K562 (cell line): ENCODE data around the gene ZFP64. TPM values are rescaled to one million over a fixed set of nuclear protein-coding genes. Genes with fewer than 3 reads are reported as not detected.

Experiments
- BRD4 ChIP-seq: fragments of 200-600 bp; sonication (generic); IDR thresholded peaks from 2 replicates; pipeline ENCODE4 v1.6.1; 2017; ENCODE audit warnings: inconsistent platforms
- CHD2 ChIP-seq: IDR thresholded peaks from 2 replicates; pipeline ENCODE4 v1.6.1; 2011; ENCODE audit warnings: low read depth, low read length
- ESRRA ChIP-seq: fragments of 450-650 bp; IDR thresholded peaks from 2 replicates; pipeline ENCODE4 v1.6.1; 2014; ENCODE audit warnings: low read depth, mild to moderate bottlenecking, moderate library complexity, borderline replicate concordance
- EWSR1 ChIP-seq: fragments of 450-650 bp; IDR thresholded peaks from 2 replicates; pipeline ENCODE4 v1.6.1; 2018; ENCODE audit warnings: borderline replicate concordance, mild to moderate bottlenecking, low read depth, moderate library complexity; ENCODE audit not compliant: partially characterized antibody
- FOS ChIP-seq: IDR thresholded peaks from 3 replicates; pipeline ENCODE4 v1.6.1; 2011; ENCODE audit not compliant: insufficient read length; ENCODE audit errors: extremely low read depth
- HNRNPLL ChIP-seq: fragments of 200-400 bp; formaldehyde crosslinking; IDR thresholded peaks from 2 replicates; pipeline ENCODE4 v1.6.1; 2017; ENCODE audit warnings: low read length, low read depth, mild to moderate bottlenecking; ENCODE audit not compliant: poor library complexity, severe bottlenecking
- PCBP1 ChIP-seq: fragments of 200-400 bp; formaldehyde crosslinking; IDR thresholded peaks from 2 replicates; pipeline ENCODE4 v1.6.1; 2018; ENCODE audit warnings: mild to moderate bottlenecking, low read depth, low read length; ENCODE audit not compliant: poor library complexity, severe bottlenecking
- PPARD ChIP-seq: fragments of 250-450 bp; sonication (Bioruptor Pico); IDR thresholded peaks from 2 replicates; pipeline ENCODE4 v1.8.0; 2022; ENCODE audit warnings: inconsistent platforms, mild to moderate bottlenecking, moderate library complexity
- RBBP5 ChIP-seq: fragments of 200-600 bp; sonication (generic); IDR thresholded peaks from 2 replicates; pipeline ENCODE4 v1.6.1; 2012; ENCODE audit warnings: borderline replicate concordance, mild to moderate bottlenecking, low read length, control low read depth, inconsistent platforms; ENCODE audit not compliant: insufficient read depth, poor library complexity, severe bottlenecking
- SLC30A9 ChIP-seq: fragments of 250-450 bp; sonication (Bioruptor Pico); IDR thresholded peaks from 2 replicates; pipeline ENCODE4 v1.8.0; 2022; ENCODE audit warnings: mild to moderate bottlenecking, moderate library complexity
- SNIP1 ChIP-seq: fragments of 450-650 bp; IDR thresholded peaks from 2 replicates; pipeline ENCODE4 v1.7.1; 2017; ENCODE audit warnings: low read depth, mild to moderate bottlenecking
- TCF7L2 ChIP-seq: fragments of 150-350 bp; IDR thresholded peaks from 2 replicates; pipeline ENCODE4 v1.6.1; 2016; ENCODE audit warnings: low read depth, mild to moderate bottlenecking, low read length, moderate library complexity
- ZNF24 ChIP-seq: fragments of 450-650 bp; IDR thresholded peaks from 2 replicates; pipeline ENCODE4 v1.6.1; 2016
- ZNF324 ChIP-seq: fragments of 250-450 bp; sonication (Bioruptor Pico); IDR thresholded peaks from 2 replicates; pipeline ENCODE4 v1.4.0; 2020; ENCODE audit warnings: mild to moderate bottlenecking
- ZNF436 ChIP-seq: fragments of 250-450, 450-650 bp; sonication (Bioruptor Pico); formaldehyde crosslinking; IDR thresholded peaks from 2 replicates; pipeline ENCODE4 v1.7.0; 2020; ENCODE audit warnings: mild to moderate bottlenecking
- ZNF551 ChIP-seq: fragments of 250-450 bp; sonication (Bioruptor Pico); IDR thresholded peaks from 2 replicates; pipeline ENCODE4 v1.5.0; 2021; ENCODE audit warnings: mild to moderate bottlenecking, moderate library complexity
- ZNF584 ChIP-seq: fragments of 200-800 bp; sonication (Bioruptor generic); IDR thresholded peaks from 2 replicates; pipeline ENCODE4 v1.6.1; 2016; ENCODE audit warnings: low read depth, mild to moderate bottlenecking, missing genetic modification characterization, missing compliant biosample characterization
- ZNF644 ChIP-seq: fragments of 200-800 bp; sonication (Bioruptor generic); IDR thresholded peaks from 2 replicates; pipeline ENCODE4 v1.6.1; 2016; ENCODE audit warnings: low read depth, missing genetic modification characterization, missing compliant biosample characterization
- polyA plus RNA-seq, 8 experiments: library from polyadenylated mRNA; depleted of rRNA in 4 of 8; stranded (reverse) in 5 of 8; unstranded in 3 of 8; fragments of >200 nt; fragmentation: Nextera tagmentation in 2 of 8; fragmentation: Illumina TruSeq in 1 of 8; extraction: Ambion mirVana in 2 of 8; extraction: Trizol in 1 of 8; gene quantifications; 2 replicates each; pipeline versions ENCODE4 v1.2.1 to v1.2.3, GENCODE V29; 2011 to 2014; ENCODE audit warnings: inconsistent platforms in 1 of 8, missing spikeins in 1 of 8
- total RNA-seq, 7 experiments: library from RNA; depleted of rRNA in 6 of 7; stranded (reverse); fragments of >200 nt in 6 of 7; fragmentation: Illumina TruSeq in 2 of 7; extraction: Trizol in 2 of 7; gene quantifications; 2 replicates each; pipeline versions ENCODE4 v1.2.1 to v1.2.3, GENCODE V29; 2011 to 2021; ENCODE audit warnings: low replicate concordance in 1 of 7
- TF ChIP-seq, protein P1 (sequence below): fragments of 450-650 bp; formaldehyde crosslinking; IDR thresholded peaks from 2 replicates; pipeline ENCODE4 v1.4.0; 2020; ENCODE audit warnings: mild to moderate bottlenecking, mixed read lengths
- TF ChIP-seq, protein P2 (sequence below): fragments of 250-450 bp; sonication (Bioruptor Pico); IDR thresholded peaks from 2 replicates; pipeline ENCODE4 v1.5.0; 2020; ENCODE audit warnings: mild to moderate bottlenecking, borderline replicate concordance
- TF ChIP-seq, protein P3 (sequence below): fragments of 450-650 bp; IDR thresholded peaks from 2 replicates; pipeline ENCODE4 v1.6.1; 2018; ENCODE audit warnings: mild to moderate bottlenecking, low read depth; ENCODE audit not compliant: partially characterized antibody
- TF ChIP-seq, protein P4 (sequence below): sonication (generic); formaldehyde crosslinking; IDR thresholded peaks from 2 replicates; pipeline ENCODE4 v1.8.1; 2023; ENCODE audit warnings: mild to moderate bottlenecking, missing genetic modification reagents, moderate library complexity

ZFP64 gene
- total and polyA plus RNA-seq, 9 of the 15 experiments (the other 6 are each of a cell fraction or from before 2014, with no cell fraction given), result 1.4 to 13.4 (median 7.0) TPM

DNA sequence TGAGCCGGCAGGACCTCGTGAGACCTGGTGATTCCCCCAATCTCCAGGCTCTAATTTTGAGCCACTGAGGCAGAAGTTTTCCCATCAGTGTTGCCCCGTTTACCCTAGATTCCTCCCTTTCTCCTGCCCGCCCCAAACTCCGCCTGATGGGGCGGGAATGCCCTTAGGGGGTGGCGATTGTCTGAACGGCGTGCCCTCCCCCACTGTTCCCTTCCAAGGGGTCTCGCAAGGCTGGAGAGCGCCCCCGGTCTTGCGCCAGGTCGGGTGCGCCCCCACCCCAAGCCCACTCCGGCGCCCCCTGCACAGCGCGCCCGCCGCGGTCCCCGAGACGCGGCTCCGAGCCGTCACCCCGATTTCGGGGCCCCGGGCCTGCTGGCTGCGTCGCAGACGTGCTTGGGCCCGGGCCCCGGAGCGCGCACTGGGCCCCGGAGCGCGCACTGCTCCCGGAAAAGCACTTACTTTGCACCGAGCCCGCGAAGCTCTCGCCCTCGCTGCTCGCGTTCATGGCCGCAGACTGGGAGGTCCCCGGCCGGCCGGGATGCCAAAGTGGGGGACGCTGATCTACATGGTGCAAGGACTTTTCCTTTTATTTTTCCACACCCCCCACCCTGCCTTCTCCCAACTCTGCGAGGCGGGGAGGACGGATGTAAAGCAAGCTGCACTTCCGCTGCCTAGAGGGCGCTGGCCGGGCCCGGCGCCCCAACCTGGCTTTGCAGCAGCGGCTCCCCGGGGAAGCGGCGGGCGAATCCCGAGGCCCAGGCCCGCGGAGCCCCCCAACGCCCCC is at the start of gene ZFP64 (continued):
- no peak for TF ChIP-seq ZNF644 (tag)
- TF ChIP-seq ZNF584, result no peak
- TF ChIP-seq ZNF24, result no peak
- TF ChIP-seq, protein P1, sequence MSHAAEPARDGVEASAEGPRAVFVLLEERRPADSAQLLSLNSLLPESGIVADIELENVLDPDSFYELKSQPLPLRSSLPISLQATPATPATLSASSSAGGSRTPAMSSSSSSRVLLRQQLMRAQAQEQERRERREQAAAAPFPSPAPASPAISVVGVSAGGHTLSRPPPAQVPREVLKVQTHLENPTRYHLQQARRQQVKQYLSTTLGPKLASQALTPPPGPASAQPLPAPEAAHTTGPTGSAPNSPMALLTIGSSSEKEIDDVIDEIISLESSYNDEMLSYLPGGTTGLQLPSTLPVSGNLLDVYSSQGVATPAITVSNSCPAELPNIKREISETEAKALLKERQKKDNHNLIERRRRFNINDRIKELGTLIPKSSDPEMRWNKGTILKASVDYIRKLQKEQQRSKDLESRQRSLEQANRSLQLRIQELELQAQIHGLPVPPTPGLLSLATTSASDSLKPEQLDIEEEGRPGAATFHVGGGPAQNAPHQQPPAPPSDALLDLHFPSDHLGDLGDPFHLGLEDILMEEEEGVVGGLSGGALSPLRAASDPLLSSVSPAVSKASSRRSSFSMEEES (CRISPR knock-in tag), result no peak
- no peak for TF ChIP-seq PPARD
- TF ChIP-seq HNRNPLL, result peak; percentile 64
- TF ChIP-seq ZNF551 (CRISPR knock-in tag), result no peak
- TF ChIP-seq SNIP1, result no peak
- TF ChIP-seq ZNF324 (CRISPR knock-in tag), result no peak
- TF ChIP-seq ZNF436, result no peak
- TF ChIP-seq, protein P2, sequence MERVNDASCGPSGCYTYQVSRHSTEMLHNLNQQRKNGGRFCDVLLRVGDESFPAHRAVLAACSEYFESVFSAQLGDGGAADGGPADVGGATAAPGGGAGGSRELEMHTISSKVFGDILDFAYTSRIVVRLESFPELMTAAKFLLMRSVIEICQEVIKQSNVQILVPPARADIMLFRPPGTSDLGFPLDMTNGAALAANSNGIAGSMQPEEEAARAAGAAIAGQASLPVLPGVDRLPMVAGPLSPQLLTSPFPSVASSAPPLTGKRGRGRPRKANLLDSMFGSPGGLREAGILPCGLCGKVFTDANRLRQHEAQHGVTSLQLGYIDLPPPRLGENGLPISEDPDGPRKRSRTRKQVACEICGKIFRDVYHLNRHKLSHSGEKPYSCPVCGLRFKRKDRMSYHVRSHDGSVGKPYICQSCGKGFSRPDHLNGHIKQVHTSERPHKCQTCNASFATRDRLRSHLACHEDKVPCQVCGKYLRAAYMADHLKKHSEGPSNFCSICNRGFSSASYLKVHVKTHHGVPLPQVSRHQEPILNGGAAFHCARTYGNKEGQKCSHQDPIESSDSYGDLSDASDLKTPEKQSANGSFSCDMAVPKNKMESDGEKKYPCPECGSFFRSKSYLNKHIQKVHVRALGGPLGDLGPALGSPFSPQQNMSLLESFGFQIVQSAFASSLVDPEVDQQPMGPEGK, result no peak
- 0 out of 2 replicates have a peak, but pooled peaks have one; percentile 11 for TF ChIP-seq ESRRA
- TF ChIP-seq TCF7L2, result no peak
- TF ChIP-seq FOS, result peak; percentile 56
- TF ChIP-seq, protein P3, sequence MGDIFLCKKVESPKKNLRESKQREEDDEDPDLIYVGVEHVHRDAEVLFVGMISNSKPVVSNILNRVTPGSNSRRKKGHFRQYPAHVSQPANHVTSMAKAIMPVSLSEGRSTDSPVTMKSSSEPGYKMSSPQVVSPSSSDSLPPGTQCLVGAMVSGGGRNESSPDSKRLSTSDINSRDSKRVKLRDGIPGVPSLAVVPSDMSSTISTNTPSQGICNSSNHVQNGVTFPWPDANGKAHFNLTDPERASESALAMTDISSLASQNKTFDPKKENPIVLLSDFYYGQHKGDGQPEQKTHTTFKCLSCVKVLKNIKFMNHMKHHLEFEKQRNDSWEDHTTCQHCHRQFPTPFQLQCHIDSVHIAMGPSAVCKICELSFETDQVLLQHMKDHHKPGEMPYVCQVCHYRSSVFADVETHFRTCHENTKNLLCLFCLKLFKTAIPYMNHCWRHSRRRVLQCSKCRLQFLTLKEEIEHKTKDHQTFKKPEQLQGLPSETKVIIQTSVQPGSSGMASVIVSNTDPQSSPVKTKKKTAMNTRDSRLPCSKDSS, result no peak
- no peak for TF ChIP-seq EWSR1
- TF ChIP-seq RBBP5, result peak; percentile 79
- peak; percentile 61 for TF ChIP-seq PCBP1
- no peak for TF ChIP-seq SLC30A9 (CRISPR knock-in tag)
- no peak for TF ChIP-seq CHD2
- TF ChIP-seq BRD4, result no peak
- TF ChIP-seq, protein P4, sequence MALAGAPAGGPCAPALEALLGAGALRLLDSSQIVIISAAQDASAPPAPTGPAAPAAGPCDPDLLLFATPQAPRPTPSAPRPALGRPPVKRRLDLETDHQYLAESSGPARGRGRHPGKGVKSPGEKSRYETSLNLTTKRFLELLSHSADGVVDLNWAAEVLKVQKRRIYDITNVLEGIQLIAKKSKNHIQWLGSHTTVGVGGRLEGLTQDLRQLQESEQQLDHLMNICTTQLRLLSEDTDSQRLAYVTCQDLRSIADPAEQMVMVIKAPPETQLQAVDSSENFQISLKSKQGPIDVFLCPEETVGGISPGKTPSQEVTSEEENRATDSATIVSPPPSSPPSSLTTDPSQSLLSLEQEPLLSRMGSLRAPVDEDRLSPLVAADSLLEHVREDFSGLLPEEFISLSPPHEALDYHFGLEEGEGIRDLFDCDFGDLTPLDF (CRISPR knock-in tag), result no peak
